HUES48 (cell line): ENCODE data around the gene NR2C1.
"Not testable (repeated sequence)": the region's sequence is repeated elsewhere in the genome, so short reads cannot be mapped to it uniquely, and the experiment has no call there.

ENCODE experiments used
- H3K27ac ChIP-seq: one replicate; pipeline ENCODE4 v1.7.0; 2013; ENCODE audit warnings: low read depth, low read length, inconsistent platforms
- H3K27me3 ChIP-seq: 2 replicates; pipeline ENCODE4 v1.6.1; 2013; ENCODE audit warnings: mild to moderate bottlenecking, low read length; ENCODE audit not compliant: control insufficient read depth, insufficient read depth
- H3K36me3 ChIP-seq: 2 replicates; pipeline ENCODE4 v1.6.1; 2013; ENCODE audit warnings: low read length; ENCODE audit not compliant: control insufficient read depth, insufficient read depth
- H3K4me1 ChIP-seq: 2 replicates; pipeline ENCODE4 v1.6.1; 2013; ENCODE audit warnings: mild to moderate bottlenecking, low read length; ENCODE audit not compliant: control insufficient read depth, insufficient read depth
- H3K4me3 ChIP-seq: 2 replicates; pipeline ENCODE4 v1.5.1; 2013; ENCODE audit warnings: mild to moderate bottlenecking, low read depth, low read length
- H3K9ac ChIP-seq: 2 replicates; pipeline ENCODE4 v1.6.1; 2013; ENCODE audit warnings: mild to moderate bottlenecking, low read depth, low read length, moderate library complexity
- H3K9me3 ChIP-seq: 2 replicates; pipeline ENCODE4 v1.6.1; 2013; ENCODE audit warnings: low read length; ENCODE audit not compliant: control insufficient read depth, insufficient read depth

The NR2C1 gene

GRCh38 chr12:95003213-95003920, 70.1 kb downstream of the NR2C1 start, which contains the start of gene NDUFA12:
Gene NDUFA12, minus strand, starts transcription at chr12:95003697. Its CDS starts 17 bp downstream, at chr12:95003680.
- H3K9me3 ChIP-seq: 0 out of 2 replicates have a peak, but pooled peaks cover 2% of the 10 kb centered on the region
- no peaks in the 10 kb centered on the region for H3K27me3 ChIP-seq
- H3K4me3 ChIP-seq: peak within 1 kb of the TSS; percentile 88
- H3K4me1 ChIP-seq: no peaks in the 10 kb centered on the region
- H3K27ac ChIP-seq: peak within 1 kb of the TSS; percentile 89
- peaks cover 18% of the 10 kb centered on the region for H3K36me3 ChIP-seq
- peak within 1 kb of the TSS; percentile 92 for H3K9ac ChIP-seq

GRCh38 chr12:95002754-95003153, 70.7 kb downstream of the NR2C1 start:
- no peaks in the 10 kb centered on the region for H3K27me3 ChIP-seq
- no peaks in the 10 kb centered on the region for H3K4me1 ChIP-seq
- H3K27ac ChIP-seq: peak overlapping the region; percentile 89
- H3K36me3 ChIP-seq: peaks cover 18% of the 10 kb centered on the region
- peak overlapping the region; percentile 92 for H3K9ac ChIP-seq
- peak overlapping the region; percentile 88 for H3K4me3 ChIP-seq
- H3K9me3 ChIP-seq: 0 out of 2 replicates have a peak, but pooled peaks cover under 1% of the 10 kb centered on the region

DNA sequence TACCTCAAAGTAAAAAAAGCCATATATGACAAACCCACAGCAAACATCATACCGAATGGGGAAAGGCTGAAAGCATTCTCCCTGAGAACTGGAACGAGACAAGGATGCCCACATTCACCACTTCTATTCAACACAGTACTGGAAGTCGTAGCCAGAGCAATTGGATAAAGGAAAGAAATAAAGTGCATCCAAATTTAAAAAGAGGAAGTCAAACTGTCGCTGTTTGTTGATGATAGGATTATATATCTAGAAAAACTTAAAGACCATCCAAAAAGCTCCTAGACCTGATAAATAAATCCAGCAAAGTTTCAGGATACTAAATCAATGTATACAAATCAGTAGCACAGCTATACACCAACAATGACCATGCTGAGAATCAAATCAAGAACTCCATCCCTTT, 75.1 kb downstream of the NR2C1 start:
- H3K36me3 ChIP-seq: peaks cover 31% of the 10 kb centered on the region
- no peak overlapping the region for H3K4me3 ChIP-seq
- H3K27ac ChIP-seq: no peak overlapping the region
- no peaks in the 10 kb centered on the region for H3K4me1 ChIP-seq
- H3K9me3 ChIP-seq: no peaks in the 10 kb centered on the region
- no peak overlapping the region for H3K9ac ChIP-seq
- H3K27me3 ChIP-seq: no peaks in the 10 kb centered on the region

DNA sequence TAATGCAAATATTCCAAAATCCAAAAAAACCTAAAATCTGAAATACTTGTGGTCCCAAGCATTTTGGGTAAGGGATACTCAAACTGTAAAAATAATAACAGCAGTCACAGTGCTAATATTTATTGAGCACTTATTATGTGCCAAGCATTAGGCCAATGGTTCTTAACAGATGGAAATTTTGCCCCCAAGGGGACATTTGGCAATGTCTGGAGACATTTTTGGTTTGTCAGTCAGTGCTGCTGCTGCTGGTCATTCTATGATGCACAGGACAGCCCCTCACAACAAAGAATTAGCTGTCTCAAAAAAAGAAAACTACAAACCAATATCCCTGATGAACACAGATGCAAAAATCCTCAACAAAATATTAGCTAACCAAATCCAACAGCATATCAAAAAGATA, 75.7 kb downstream of the NR2C1 start:
- H3K27me3 ChIP-seq: no peaks in the 10 kb centered on the region
- no peaks in the 10 kb centered on the region for H3K9me3 ChIP-seq
- H3K4me1 ChIP-seq: no peaks in the 10 kb centered on the region
- no peak overlapping the region for H3K9ac ChIP-seq
- no peak overlapping the region for H3K4me3 ChIP-seq
- H3K27ac ChIP-seq: no peak overlapping the region
- H3K36me3 ChIP-seq: peaks cover 35% of the 10 kb centered on the region

DNA sequence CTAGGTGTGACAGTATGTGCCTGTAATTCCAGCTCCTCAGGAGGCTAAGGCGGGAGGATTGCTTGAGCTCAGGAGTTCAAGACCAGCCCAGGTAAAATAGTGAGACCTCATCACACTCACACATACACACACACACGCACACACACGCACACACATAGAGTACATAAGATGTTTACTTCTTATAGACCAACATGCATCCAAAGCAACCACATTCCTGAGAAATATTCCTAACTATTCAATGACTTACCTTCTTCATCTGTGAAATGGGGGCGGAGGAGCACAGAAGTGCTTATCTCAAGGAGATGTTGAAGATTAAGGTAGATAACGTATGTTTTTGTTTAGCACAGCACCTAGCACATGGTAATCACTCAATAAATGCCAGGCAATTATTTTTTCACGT, 76.4 kb downstream of the NR2C1 start:
- Histone ChIP-seq H3K36me3 (peaks cover 41% of the 10 kb centered on the region), H3K4me3 (no peak overlapping the region), H3K27me3 (no peaks in the 10 kb centered on the region), H3K9me3 (no peaks in the 10 kb centered on the region), H3K9ac (no peak overlapping the region), H3K4me1 (no peaks in the 10 kb centered on the region), H3K27ac (no peak overlapping the region)

GRCh38 chr12:94994312-94994711, 79.1 kb downstream of the NR2C1 start:
- H3K27ac ChIP-seq: no peak overlapping the region
- no peaks in the 10 kb centered on the region for H3K27me3 ChIP-seq
- H3K9me3 ChIP-seq: no peaks in the 10 kb centered on the region
- no peaks in the 10 kb centered on the region for H3K4me1 ChIP-seq
- H3K9ac ChIP-seq: no peak overlapping the region
- H3K36me3 ChIP-seq: peaks cover 23% of the 10 kb centered on the region
- no peak overlapping the region for H3K4me3 ChIP-seq

GRCh38 chr12:94993855-94994254, 79.6 kb downstream of the NR2C1 start:
- not testable (repeated sequence) for H3K4me1 ChIP-seq, H3K27me3 ChIP-seq, H3K4me3 ChIP-seq, H3K27ac ChIP-seq, H3K9me3 ChIP-seq, H3K9ac ChIP-seq
- peaks cover 23% of the 10 kb centered on the region for H3K36me3 ChIP-seq

GRCh38 chr12:94990222-94990621, 83.2 kb downstream of the NR2C1 start:
- no peaks in the 10 kb centered on the region for H3K9me3 ChIP-seq

DNA sequence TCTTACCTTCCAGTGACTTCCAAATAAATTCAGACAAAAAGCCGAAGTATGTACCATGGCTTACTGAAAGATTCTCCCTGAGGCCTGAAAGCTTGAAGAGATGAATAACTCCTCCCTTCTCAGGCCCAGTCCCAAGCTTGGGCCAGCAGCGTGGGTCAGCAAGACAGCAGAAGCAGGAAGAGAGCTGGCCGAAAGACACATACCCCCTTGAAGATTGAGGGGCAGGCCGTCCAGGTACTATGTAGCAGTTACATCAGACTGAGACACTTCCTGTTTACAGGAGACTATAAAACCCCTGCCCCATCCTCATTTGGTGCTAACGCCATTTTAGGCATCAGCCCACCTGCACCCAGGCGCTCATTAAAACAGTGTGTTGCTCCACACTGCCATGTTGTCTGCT, 84.9 kb downstream of the NR2C1 start:
- Histone ChIP-seq H3K27me3 (no peaks in the 10 kb centered on the region), H3K4me3 (no peak overlapping the region), H3K9ac (no peak overlapping the region), H3K36me3 (peaks cover 13% of the 10 kb centered on the region), H3K27ac (no peak overlapping the region), H3K4me1 (peaks cover 7% of the 10 kb centered on the region), H3K9me3 (no peaks in the 10 kb centered on the region)

More at GRCh38 chr12:94990222-94990621, 83.2 kb downstream of the NR2C1 start:
- no peaks in the 10 kb centered on the region for H3K27me3 ChIP-seq
- no peak overlapping the region for H3K27ac ChIP-seq
- H3K36me3 ChIP-seq: peaks cover 18% of the 10 kb centered on the region
- no peak overlapping the region for H3K9ac ChIP-seq
- no peak overlapping the region for H3K4me3 ChIP-seq
- no peaks in the 10 kb centered on the region for H3K4me1 ChIP-seq

DNA sequence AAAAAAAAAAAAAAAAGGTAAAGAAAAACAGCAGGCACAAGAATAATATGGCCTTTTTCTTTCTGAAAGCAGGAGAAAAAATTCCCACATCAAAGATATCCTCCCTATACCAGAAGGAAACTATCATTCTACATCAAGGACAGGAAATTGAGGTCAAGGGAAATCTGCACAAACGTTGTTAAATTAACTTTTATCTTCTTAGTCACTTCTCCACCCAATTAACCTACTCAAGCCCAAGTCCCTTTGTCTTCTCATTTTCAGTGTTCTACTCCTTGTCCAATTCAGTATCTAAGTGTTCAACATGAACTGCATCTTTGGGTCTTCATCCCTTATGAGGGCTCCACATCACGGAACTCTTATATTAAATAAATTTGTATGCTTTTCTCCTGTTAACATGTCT, 85.6 kb downstream of the NR2C1 start:
- H3K4me1 ChIP-seq: peaks cover 9% of the 10 kb centered on the region
- H3K27ac ChIP-seq: no peak overlapping the region
- no peaks in the 10 kb centered on the region for H3K9me3 ChIP-seq
- H3K9ac ChIP-seq: no peak overlapping the region
- no peak overlapping the region for H3K4me3 ChIP-seq
- H3K27me3 ChIP-seq: no peaks in the 10 kb centered on the region
- peaks cover 11% of the 10 kb centered on the region for H3K36me3 ChIP-seq

- H3K36me3 ChIP-seq: peaks cover 4% of the 10 kb centered on the region
- peaks cover 9% of the 10 kb centered on the region for H3K4me1 ChIP-seq
- no peak overlapping the region for H3K9ac ChIP-seq
- H3K27me3 ChIP-seq: no peaks in the 10 kb centered on the region
- no peak overlapping the region for H3K4me3 ChIP-seq
- no peak overlapping the region for H3K27ac ChIP-seq
- H3K9me3 ChIP-seq: no peaks in the 10 kb centered on the region
Measured at GRCh38 chr12:94987076-94987669, 86.2 kb downstream of the NR2C1 start.
